ENCODE measurements around the gene MAP2K6. TPM values are rescaled to one million over a fixed set of nuclear protein-coding genes. Genes with fewer than 3 reads are reported as not detected.

MAP2K6 gene
- total and polyA plus RNA-seq, 2 of the 8 experiments (the other 6 are each of a cell fraction or from before 2014, with no cell fraction given): 11.0 to 44.1 TPM

DNA sequence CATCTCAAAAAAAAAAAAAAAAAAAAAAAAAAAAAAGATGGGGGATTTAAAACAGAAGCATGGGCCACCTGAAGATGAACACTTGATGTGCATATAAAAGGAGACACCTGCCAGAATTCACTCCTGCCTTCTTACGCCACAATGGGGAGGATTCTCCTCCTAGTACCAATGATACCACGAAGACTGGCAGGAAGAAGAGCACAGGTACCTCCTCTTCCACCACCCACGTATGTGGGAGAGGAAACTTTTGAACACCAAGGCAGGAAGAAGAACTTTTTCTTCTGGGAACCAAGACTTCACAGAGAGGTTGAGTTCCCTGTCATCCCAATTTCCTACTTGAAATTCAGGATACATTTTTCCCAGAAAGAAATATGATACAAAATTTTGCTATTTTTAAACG is 2.7 kb upstream of the MAP2K6 start:
- Histone ChIP-seq H3K23ac (ENCODE audit: insufficient read length) (no peak overlapping the region), H4K20me1 (replicated peaks in 1 of 2; ENCODE audit: control insufficient read depth in 1 of 2, insufficient read depth in 2 of 2, low read length in 2 of 2) (no peaks in the 10 kb centered on the region), H3K27ac (ENCODE audit: low read depth, low read length) (no peak overlapping the region), H2BK120ac (replicated peaks; ENCODE audit: low read depth, low read length) (no peak overlapping the region), H3K9me3 (ENCODE audit: insufficient read depth in 2 of 2, low read depth in 1 of 2, low read length in 1 of 2) (no peaks in the 10 kb centered on the region), H2BK20ac (ENCODE audit: low read length) (no peak overlapping the region), H3K4me2 (ENCODE audit: insufficient read depth in 1 of 2, low read depth in 2 of 2, low read length in 2 of 2) (no peak overlapping the region), H3K9ac (replicated peaks in 1 of 4; ENCODE audit: extremely low read depth in 1 of 4, low read depth in 3 of 4, low read length in 3 of 4) (no peak overlapping the region), H3K4ac (replicated peaks; ENCODE audit: insufficient read length, low read depth, low read length) (no peak overlapping the region), H3K23me2 (ENCODE audit: low read depth, low read length) (peaks cover 9% of the 10 kb centered on the region; the same call in 1 of the 2 replicates), H3K79me2 (ENCODE audit: control insufficient read depth in 1 of 2, insufficient read depth in 2 of 2, low read length in 2 of 2) (peaks cover 0 to 19% of the 10 kb centered on the region in 2 experiments; a peak in 2 of 4 replicates), H3K79me1 (ENCODE audit: low read depth, low read length) (no peaks in the 10 kb centered on the region), H2BK15ac (ENCODE audit: low read length) (no peak overlapping the region), H3K36me3 (ENCODE audit: control insufficient read depth in 2 of 4, insufficient read depth in 4 of 4, low read length in 3 of 4) (no peaks in the 10 kb centered on the region), H3K4me3 (ENCODE audit: extremely low read depth in 1 of 4, insufficient read depth in 2 of 4, low read depth in 3 of 4, low read length in 4 of 4) (no peak overlapping the region), H2BK12ac (ENCODE audit: low read depth, low read length) (no peak overlapping the region), H3K18ac (ENCODE audit: extremely low read depth, low read length) (no peak overlapping the region), H2AK5ac (ENCODE audit: low read depth, low read length) (no peak overlapping the region), H3K14ac (ENCODE audit: insufficient read length) (no peak overlapping the region), H3K27me3 (replicated peaks in 1 of 4; ENCODE audit: control insufficient read depth in 3 of 4, extremely low read depth in 1 of 4, insufficient read depth in 3 of 4, low read length in 3 of 4) (no peaks in the 10 kb centered on the region), H4K8ac (ENCODE audit: extremely low read depth, insufficient read depth, low read length) (no peak overlapping the region), H2BK5ac (ENCODE audit: low read depth, low read length) (no peak overlapping the region), H4K5ac (ENCODE audit: insufficient read length, low read depth, low read length) (no peak overlapping the region), H3K56ac (replicated peaks; ENCODE audit: insufficient read length, low read depth, low read length) (no peak overlapping the region), H3K4me1 (replicated peaks in 1 of 4; ENCODE audit: control insufficient read depth in 3 of 4, insufficient read depth in 4 of 4, low read length in 3 of 4) (peaks cover 0 to 8% (median 2%) of the 10 kb centered on the region in 4 experiments; a peak in 5 of 7 replicates), H2AFZ (ENCODE audit: low read length) (no peak overlapping the region), H4K91ac (replicated peaks; ENCODE audit: insufficient read length, low read length) (no peak overlapping the region)
- FAIRE-seq (no peak), DNase-seq (ENCODE audit: low read depth in 1 of 2, low spot score in 2 of 2) (no peak)
- WGBS, 2 experiments (ENCODE audit: extremely low coverage in 1 of 2, insufficient coverage in 1 of 2, insufficient read length in 1 of 2, insufficient replicate concordance in 2 of 2, low coverage in 1 of 2, low lambda C conversion rate in 2 of 2, missing lambda C conversion rate in 1 of 2): 75% methylated on average over 4 of the region's 4 CpGs; no CpG with 5 or more reads in 1 of the 2 experiments
- POLR2A ChIA-PET (ENCODE audit: partially characterized antibody): interaction anchor here (0.8 kb wide), 1 partner anchor 56 kb away, joined by 3 read pairs; no protein-coding TSS in a partner anchor
- CTCF ChIA-PET (ENCODE audit: partially characterized antibody): interaction anchor here (1.1 to 1.8 kb wide), 6 partner anchors 19 to 755 kb away, joined by 3 to 5 read pairs (median 4); no protein-coding TSS in a partner anchor
- TF ChIP-seq KDM5A (IDR thresholded peaks at IDR 0.05; ENCODE audit: low read length): no peak
- TF ChIP-seq, protein P1, sequence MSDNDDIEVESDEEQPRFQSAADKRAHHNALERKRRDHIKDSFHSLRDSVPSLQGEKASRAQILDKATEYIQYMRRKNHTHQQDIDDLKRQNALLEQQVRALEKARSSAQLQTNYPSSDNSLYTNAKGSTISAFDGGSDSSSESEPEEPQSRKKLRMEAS (IDR thresholded peaks at IDR 0.05): no peak
- no peak for TF ChIP-seq SIRT6 (IDR thresholded peaks at IDR 0.05; ENCODE audit: low read length)
- TF ChIP-seq SAP30 (IDR thresholded peaks at IDR 0.05; ENCODE audit: insufficient read depth, insufficient replicate concordance, low read length): no peak
- no peak for TF ChIP-seq POU5F1 (IDR thresholded peaks at IDR 0.05; ENCODE audit: low read depth, low read length)
- no peak for TF ChIP-seq EP300 (IDR thresholded peaks at IDR 0.05; ENCODE audit: borderline replicate concordance in 1 of 2, low read depth in 2 of 2, low read length in 2 of 2)
- TF ChIP-seq KDM4A (IDR thresholded peaks at IDR 0.05; ENCODE audit: low read depth, low read length, severe bottlenecking): no peak
- no peak for TF ChIP-seq TEAD4 (IDR thresholded peaks at IDR 0.05; ENCODE audit: low read depth, low read length)
- no peak for TF ChIP-seq SIN3A (conservative IDR thresholded peaks at IDR 0.05 in 1 of 2, IDR thresholded peaks at IDR 0.05 in 1 of 2; ENCODE audit: low read depth in 1 of 2, low read length in 2 of 2)
- TF ChIP-seq POLR2A (IDR thresholded peaks at IDR 0.05; ENCODE audit: control extremely low read depth in 1 of 2, low read depth in 2 of 2, low read length in 2 of 2): no peak
- TF ChIP-seq FOSL1 (IDR thresholded peaks at IDR 0.05; ENCODE audit: insufficient read depth, low read depth, low read length): no peak
- TF ChIP-seq TCF12 (IDR thresholded peaks at IDR 0.05; ENCODE audit: low read depth, low read length): no peak
- TF ChIP-seq GABPA (IDR thresholded peaks at IDR 0.05; ENCODE audit: borderline replicate concordance, insufficient read depth, low read length): no peak
- no peak for TF ChIP-seq SUZ12 (IDR thresholded peaks at IDR 0.05; ENCODE audit: low read length)

All from H1 (cell line).